ENCODE results near the gene TGIF2. TPM values are rescaled to one million over a fixed set of nuclear protein-coding genes. Genes with fewer than 3 reads are reported as not detected.

TGIF2 gene
- total RNA-seq, 6 experiments from 2014 or later, result 3.2 to 7.8 (median 5.9) TPM

DNA sequence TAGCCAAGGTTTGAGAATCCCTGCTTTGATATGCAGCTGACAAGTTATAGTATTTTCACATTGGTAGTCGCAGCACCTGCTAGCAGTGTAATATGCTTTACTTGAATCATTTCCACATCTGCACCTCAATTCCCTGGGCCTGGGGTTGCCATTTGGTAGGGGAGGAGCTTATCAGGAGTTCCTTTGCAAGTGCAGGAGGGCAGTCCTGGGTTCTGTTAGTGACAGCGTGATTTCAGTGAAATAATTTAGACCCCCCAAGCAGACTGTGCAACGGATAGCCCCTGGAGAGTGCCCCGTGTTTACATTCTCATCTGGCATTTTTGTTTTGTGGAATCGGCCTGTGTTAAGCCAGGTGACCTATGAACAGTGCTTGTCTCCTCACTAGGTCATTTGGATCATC, 38.2 kb downstream of the TGIF2 start:
- no peak for ATAC-seq
- WGBS (ENCODE audit: insufficient coverage, low coverage, low lambda C conversion rate, missing lambda C conversion rate), result 59% methylated on average over 4 of the region's 5 CpGs
- Histone ChIP-seq H3K9me3 (no peaks in the 10 kb centered on the region), H3K4me3 (no peak overlapping the region), H3K27me3 (no peaks in the 10 kb centered on the region), H3K27ac (no peak overlapping the region), H3K4me1 (peaks cover 0 to 14% (median 6%) of the 10 kb centered on the region in 4 donors), H3K36me3 (peaks cover 11 to 71% (median 44%) of the 10 kb centered on the region in 4 donors)
- TF ChIP-seq POLR2A (IDR thresholded peaks at IDR 0.05), result no peak
- TF ChIP-seq, protein P1, sequence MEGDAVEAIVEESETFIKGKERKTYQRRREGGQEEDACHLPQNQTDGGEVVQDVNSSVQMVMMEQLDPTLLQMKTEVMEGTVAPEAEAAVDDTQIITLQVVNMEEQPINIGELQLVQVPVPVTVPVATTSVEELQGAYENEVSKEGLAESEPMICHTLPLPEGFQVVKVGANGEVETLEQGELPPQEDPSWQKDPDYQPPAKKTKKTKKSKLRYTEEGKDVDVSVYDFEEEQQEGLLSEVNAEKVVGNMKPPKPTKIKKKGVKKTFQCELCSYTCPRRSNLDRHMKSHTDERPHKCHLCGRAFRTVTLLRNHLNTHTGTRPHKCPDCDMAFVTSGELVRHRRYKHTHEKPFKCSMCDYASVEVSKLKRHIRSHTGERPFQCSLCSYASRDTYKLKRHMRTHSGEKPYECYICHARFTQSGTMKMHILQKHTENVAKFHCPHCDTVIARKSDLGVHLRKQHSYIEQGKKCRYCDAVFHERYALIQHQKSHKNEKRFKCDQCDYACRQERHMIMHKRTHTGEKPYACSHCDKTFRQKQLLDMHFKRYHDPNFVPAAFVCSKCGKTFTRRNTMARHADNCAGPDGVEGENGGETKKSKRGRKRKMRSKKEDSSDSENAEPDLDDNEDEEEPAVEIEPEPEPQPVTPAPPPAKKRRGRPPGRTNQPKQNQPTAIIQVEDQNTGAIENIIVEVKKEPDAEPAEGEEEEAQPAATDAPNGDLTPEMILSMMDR (IDR thresholded peaks at IDR 0.05), result no peak
- no peak for DNase-seq
- intact Hi-C loops (cut with DNase I), result loop anchor here in 1 of 2 donors (10.0 kb wide), 1 partner anchor 143 kb away; no protein-coding TSS in a partner anchor

DNA sequence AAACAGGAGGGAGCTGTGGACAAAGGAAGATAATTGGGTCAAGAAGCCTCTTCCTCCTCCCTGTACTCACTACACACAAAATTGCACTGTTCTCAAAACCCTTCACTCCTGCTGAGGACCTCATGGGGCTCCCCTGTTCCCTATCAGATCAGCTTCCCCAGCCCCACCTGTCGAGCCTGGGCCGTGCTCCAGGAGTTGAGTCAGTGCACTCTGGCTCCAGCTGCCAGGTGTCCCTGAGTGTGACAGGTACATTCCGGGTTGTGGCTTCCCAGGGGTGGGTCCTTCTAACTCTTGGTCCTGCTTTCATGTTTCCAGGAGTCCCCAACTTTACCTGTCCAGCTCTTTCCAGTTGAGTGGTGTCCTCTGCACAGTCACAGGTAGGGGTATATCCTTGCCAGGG, 40.6 kb downstream of the TGIF2 start:
- no peak for TF ChIP-seq POLR2A (IDR thresholded peaks at IDR 0.05)
- TF ChIP-seq, protein P1 (IDR thresholded peaks at IDR 0.05), result no peak
- intact Hi-C loops (cut with DNase I), result loop anchor here in 1 of 2 donors (10.0 kb wide), 1 partner anchor 141 kb away; no protein-coding TSS in a partner anchor
- DNase-seq (peak in 1 of 3 donors; percentile 49), ATAC-seq (peak; percentile 36 to 80 (median 40))
- H3K36me3 ChIP-seq, result peaks cover 11 to 57% (median 36%) of the 10 kb centered on the region in 4 donors
- no peaks in the 10 kb centered on the region for H3K27me3 ChIP-seq
- no peak overlapping the region for H3K4me3 ChIP-seq
- 60% methylated on average over 1 of the region's 3 CpGs for WGBS (ENCODE audit: insufficient coverage, low coverage, low lambda C conversion rate, missing lambda C conversion rate)
- H3K9me3 ChIP-seq, result no peaks in the 10 kb centered on the region
- no peaks in the 10 kb centered on the region for H3K4me1 ChIP-seq
- H3K27ac ChIP-seq, result no peak overlapping the region

DNA sequence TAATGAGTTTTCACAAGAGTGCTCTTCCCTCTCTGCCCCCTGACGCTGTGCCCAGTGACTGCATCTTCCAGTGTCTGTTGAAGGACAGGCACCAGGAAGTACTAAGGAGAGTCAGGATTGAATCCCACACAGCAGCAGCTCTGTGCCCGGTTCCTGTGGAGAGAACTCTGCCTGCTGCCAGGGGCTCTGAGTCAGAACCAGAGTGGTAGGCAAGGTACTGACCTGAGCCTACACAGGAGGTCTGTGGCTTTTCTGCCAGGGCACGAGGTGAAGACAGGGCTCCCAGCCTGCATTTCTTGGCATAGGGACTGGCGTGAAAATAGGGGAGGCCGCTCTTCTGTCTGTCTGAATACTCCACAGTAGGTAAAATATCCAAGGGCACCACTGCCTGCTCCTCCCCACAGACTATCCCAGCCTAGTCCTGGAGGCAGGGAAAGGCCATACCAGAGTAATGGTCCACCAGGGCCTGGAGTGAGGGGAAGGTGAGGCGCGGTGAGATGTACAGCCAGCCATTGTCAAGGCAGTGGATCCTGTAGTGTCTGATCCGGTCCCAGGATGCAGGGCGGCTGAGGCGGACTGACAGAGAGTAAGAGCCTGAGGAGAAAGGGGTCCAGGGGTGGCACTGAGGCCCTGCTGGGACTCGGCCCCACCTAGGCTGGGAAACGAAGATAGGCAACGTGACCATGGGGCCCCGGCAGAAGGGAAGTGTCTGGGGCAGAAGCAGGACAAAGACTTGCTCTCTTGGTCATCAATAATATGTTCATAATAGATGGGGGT, 41.6 kb downstream of the TGIF2 start:
- Histone ChIP-seq H3K27me3 (no peaks in the 10 kb centered on the region), H3K4me3 (no peak overlapping the region), H3K36me3 (peaks cover 4 to 48% (median 30%) of the 10 kb centered on the region in 4 donors), H3K4me1 (no peaks in the 10 kb centered on the region), H3K9me3 (no peaks in the 10 kb centered on the region), H3K27ac (no peak overlapping the region)
- ATAC-seq (peak in 3 of 4 donors; percentile 13 to 31 (median 13)), DNase-seq (no peak)
- WGBS (ENCODE audit: insufficient coverage, low coverage, low lambda C conversion rate, missing lambda C conversion rate), result 82% methylated on average over 11 of the region's 14 CpGs
- intact Hi-C loops (cut with DNase I), result loop anchor here in 1 of 2 donors (10.0 kb wide), 1 partner anchor 140 kb away; no protein-coding TSS in a partner anchor
- TF ChIP-seq POLR2A (IDR thresholded peaks at IDR 0.05), result no peak
- TF ChIP-seq, protein P1 (IDR thresholded peaks at IDR 0.05), result no peak

DNA sequence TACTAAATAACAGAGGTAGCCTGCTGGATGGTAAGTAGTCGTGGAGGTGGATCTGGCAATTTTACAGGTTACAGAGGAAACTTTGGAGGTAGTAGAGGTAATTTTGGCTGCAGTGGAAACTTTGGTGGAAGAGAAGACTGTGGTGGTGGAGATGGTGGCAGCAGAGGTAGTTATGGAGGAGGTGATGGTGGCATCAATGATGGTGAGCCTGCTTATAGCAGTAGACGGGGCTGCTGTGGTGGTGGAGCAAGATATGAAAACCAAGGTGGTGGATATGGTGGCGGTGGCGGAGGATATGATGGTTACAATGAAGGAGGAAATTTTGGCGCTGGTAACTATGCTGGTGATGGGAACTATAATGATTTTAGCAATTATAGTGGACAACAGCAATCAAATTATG, 47.5 kb downstream of the TGIF2 start:
- Histone ChIP-seq H3K36me3 (no peaks in the 10 kb centered on the region), H3K9me3 (no peaks in the 10 kb centered on the region), H3K27me3 (no peaks in the 10 kb centered on the region), H3K27ac (no peak overlapping the region), H3K4me1 (no peaks in the 10 kb centered on the region), H3K4me3 (no peak overlapping the region)
- intact Hi-C loops (cut with DNase I), result no loop called here
- 93% methylated on average over 5 of the region's 5 CpGs for WGBS (ENCODE audit: insufficient coverage, low coverage, low lambda C conversion rate, missing lambda C conversion rate)
- DNase-seq (no peak), ATAC-seq (no peak)
- TF ChIP-seq, protein P1 (IDR thresholded peaks at IDR 0.05), result no peak
- no peak for TF ChIP-seq POLR2A (IDR thresholded peaks at IDR 0.05)

Data from right lobe of liver (tissue), 6 donors.